Keratinocyte (primary cell): ENCODE results near the gene CHCHD1. TPM values are rescaled to one million over a fixed set of nuclear protein-coding genes. Genes with fewer than 3 reads are reported as not detected.
A peak's percentile ranks its signal among the peaks of the same experiment; 100 is the strongest.

Experiments used
- DNase-seq: peaks from one replicate; pipeline ENCODE4 v3.0.0-alpha.2; 2011; ENCODE audit warnings: low read depth, missing footprints, low spot score
- FAIRE-seq: peaks from 2 replicates; lab custom pipeline; 2011; peaks lifted over from hg19 to GRCh38; lab: Jason Lieb, UNC
- H2AFZ ChIP-seq: 2 replicates; pipeline ENCODE4 v1.6.0; 2012; ENCODE audit warnings: low read length, control low read depth, inconsistent platforms; ENCODE audit not compliant: control insufficient read depth
- H3K27ac ChIP-seq: 2 replicates; pipeline ENCODE4 v1.5.1; 2011; ENCODE audit warnings: low read length; ENCODE audit not compliant: control insufficient read depth, insufficient read depth
- H3K27me3 ChIP-seq: 3 replicates; pipeline ENCODE4 v1.6.0; 2011; ENCODE audit warnings: low read length; ENCODE audit not compliant: control insufficient read depth, insufficient read depth; ENCODE audit errors: extremely low read depth
- H3K36me3 ChIP-seq, 2 experiments: 2 replicates in 1 of 2; 3 replicates in 1 of 2; pipeline ENCODE4 v1.5.1; 2011; ENCODE audit warnings: low read length in 2 of 2, mild to moderate bottlenecking in 1 of 2; ENCODE audit not compliant: control insufficient read depth in 2 of 2, insufficient read depth in 2 of 2; ENCODE audit errors: extremely low read depth in 1 of 2
- H3K4me1 ChIP-seq: 3 replicates; pipeline ENCODE4 v1.5.1; 2011; ENCODE audit warnings: low read length; ENCODE audit not compliant: control insufficient read depth, insufficient read depth; ENCODE audit errors: extremely low read depth
- H3K4me2 ChIP-seq: 3 replicates; pipeline ENCODE4 v1.6.0; 2011; ENCODE audit warnings: low read depth, low read length; ENCODE audit not compliant: control insufficient read depth, insufficient read depth; ENCODE audit errors: extremely low read depth
- H3K4me3 ChIP-seq, 3 experiments: fragments of 200-600 bp in 1 of 3; sonication (generic) in 1 of 3; 2 replicates in 2 of 3; 3 replicates in 1 of 3; pipeline ENCODE4 v1.5.1; 2011 to 2016; ENCODE audit warnings: low read length in 3 of 3, mild to moderate bottlenecking in 3 of 3, control low read depth in 2 of 3, inconsistent platforms in 1 of 3, low read depth in 1 of 3, mixed read lengths in 1 of 3, mixed run types in 1 of 3, moderate library complexity in 1 of 3; ENCODE audit not compliant: control insufficient read depth in 2 of 3, insufficient read depth in 2 of 3; ENCODE audit errors: extremely low read depth in 1 of 3
- H3K79me2 ChIP-seq: 2 replicates; pipeline ENCODE4 v1.6.0; 2012; ENCODE audit warnings: low read length; ENCODE audit not compliant: control insufficient read depth, insufficient read depth
- H3K9ac ChIP-seq: 3 replicates; pipeline ENCODE4 v1.6.0; 2011; ENCODE audit warnings: low read length; ENCODE audit not compliant: control insufficient read depth, insufficient read depth; ENCODE audit errors: extremely low read depth
- H3K9me1 ChIP-seq: 3 replicates; pipeline ENCODE4 v1.6.0; 2011; ENCODE audit warnings: low read length; ENCODE audit not compliant: control insufficient read depth, insufficient read depth; ENCODE audit errors: extremely low read depth
- H3K9me3 ChIP-seq: 2 replicates; pipeline ENCODE4 v1.5.1; 2012; ENCODE audit warnings: low read depth, low read length; ENCODE audit not compliant: control insufficient read depth
- H4K20me1 ChIP-seq: 3 replicates; pipeline ENCODE4 v1.6.0; 2011; ENCODE audit warnings: low read length; ENCODE audit not compliant: control insufficient read depth, insufficient read depth; ENCODE audit errors: extremely low read depth
- EZH2 ChIP-seq: IDR thresholded peaks from one replicate; pipeline ENCODE4 v1.6.1; 2012; ENCODE audit warnings: inconsistent platforms, mild to moderate bottlenecking, low read length, moderate library complexity
- dilution Hi-C: fragments of 300-500 bp; cut with MboI; formaldehyde crosslinking; loops from one replicate; pipeline ENCODE4 v1.7.0; 2020; ENCODE audit warnings: low sequenced_read_pairs; ENCODE audit not compliant: extremely low pct_ligation_motif_present
- polyA plus RNA-seq, 5 experiments: library from polyadenylated mRNA; depleted of rRNA in 3 of 5; stranded (reverse) in 3 of 5; stranded (forward) in 1 of 5; unstranded in 1 of 5; fragments of >200 nt; gene quantifications; 1 replicate in 1 of 5; 2 replicates in 3 of 5; 3 replicates in 1 of 5; pipeline versions ENCODE4 v1.2.1 to v1.2.3, GENCODE V29; 2011 to 2012; ENCODE audit warnings: missing spikeins in 2 of 5, low read depth in 1 of 5, low replicate concordance in 1 of 5
- TF ChIP-seq, protein P1 (sequence below), 3 experiments: IDR thresholded peaks in 1 of 3; conservative IDR thresholded peaks in 1 of 3; optimal IDR thresholded peaks in 1 of 3; 2 replicates in 2 of 3; 3 replicates in 1 of 3; pipeline versions ENCODE3 to v1.5.1; 2011; ENCODE audit warnings: low read length in 3 of 3, mild to moderate bottlenecking in 3 of 3, moderate library complexity in 2 of 3, control low read depth in 1 of 3, inconsistent platforms in 1 of 3; ENCODE audit not compliant: insufficient read depth in 2 of 3; ENCODE audit errors: extremely low read depth in 1 of 3

CHCHD1 gene
- polyA plus RNA-seq, 1 donor (not counting 4 experiments of a cell fraction or from before 2014, with no cell fraction given): 59.8 TPM

- no peak for FAIRE-seq
- Histone ChIP-seq H3K9me3 (no peaks in the 10 kb centered on the region), H3K4me2 (no peak overlapping the region), H3K4me3 (no peak overlapping the region), H2AFZ (no peak overlapping the region), H3K27me3 (no peaks in the 10 kb centered on the region), H3K79me2 (peaks cover 12% of the 10 kb centered on the region), H3K27ac (no peak overlapping the region), H3K9ac (no peak overlapping the region), H4K20me1 (peaks cover under 1% of the 10 kb centered on the region), H3K36me3 (peaks cover 42 to 51% of the 10 kb centered on the region in 2 experiments), H3K9me1 (no peaks in the 10 kb centered on the region), H3K4me1 (peaks cover 17% of the 10 kb centered on the region)
- dilution Hi-C loops: no loop called here
- no peak for DNase-seq
- TF ChIP-seq, protein P1, sequence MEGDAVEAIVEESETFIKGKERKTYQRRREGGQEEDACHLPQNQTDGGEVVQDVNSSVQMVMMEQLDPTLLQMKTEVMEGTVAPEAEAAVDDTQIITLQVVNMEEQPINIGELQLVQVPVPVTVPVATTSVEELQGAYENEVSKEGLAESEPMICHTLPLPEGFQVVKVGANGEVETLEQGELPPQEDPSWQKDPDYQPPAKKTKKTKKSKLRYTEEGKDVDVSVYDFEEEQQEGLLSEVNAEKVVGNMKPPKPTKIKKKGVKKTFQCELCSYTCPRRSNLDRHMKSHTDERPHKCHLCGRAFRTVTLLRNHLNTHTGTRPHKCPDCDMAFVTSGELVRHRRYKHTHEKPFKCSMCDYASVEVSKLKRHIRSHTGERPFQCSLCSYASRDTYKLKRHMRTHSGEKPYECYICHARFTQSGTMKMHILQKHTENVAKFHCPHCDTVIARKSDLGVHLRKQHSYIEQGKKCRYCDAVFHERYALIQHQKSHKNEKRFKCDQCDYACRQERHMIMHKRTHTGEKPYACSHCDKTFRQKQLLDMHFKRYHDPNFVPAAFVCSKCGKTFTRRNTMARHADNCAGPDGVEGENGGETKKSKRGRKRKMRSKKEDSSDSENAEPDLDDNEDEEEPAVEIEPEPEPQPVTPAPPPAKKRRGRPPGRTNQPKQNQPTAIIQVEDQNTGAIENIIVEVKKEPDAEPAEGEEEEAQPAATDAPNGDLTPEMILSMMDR (optimal IDR thresholded peaks at IDR 0.05 in 1 of 3, IDR thresholded peaks at IDR 0.05 in 1 of 3, conservative IDR thresholded peaks at IDR 0.05 in 1 of 3; ENCODE audit: extremely low read depth in 1 of 3, insufficient read depth in 2 of 3, low read length in 3 of 3): no peak
- no peak for TF ChIP-seq EZH2
Observed at GRCh38 chr10:73769396-73769795, 12.5 kb upstream of the CHCHD1 start.

- no peak for FAIRE-seq
- peaks cover 27 to 38% of the 10 kb centered on the region in 2 experiments for H3K36me3 ChIP-seq
- dilution Hi-C loops: no loop called here
- H3K9me1 ChIP-seq: no peaks in the 10 kb centered on the region
- H3K27me3 ChIP-seq: no peaks in the 10 kb centered on the region
- peak; percentile 23 for DNase-seq
- peak overlapping the region; percentile 76 for H2AFZ ChIP-seq
- peak overlapping the region; percentile 82 for H3K4me2 ChIP-seq
- H3K9me3 ChIP-seq: no peaks in the 10 kb centered on the region
- peaks cover 34% of the 10 kb centered on the region for H3K79me2 ChIP-seq
- H3K4me3 ChIP-seq: peak overlapping the region; percentile 52 to 74 (median 73)
- TF ChIP-seq, protein P1 (optimal IDR thresholded peaks at IDR 0.05 in 1 of 3, IDR thresholded peaks at IDR 0.05 in 1 of 3, conservative IDR thresholded peaks at IDR 0.05 in 1 of 3; ENCODE audit: extremely low read depth in 1 of 3, insufficient read depth in 2 of 3, low read length in 3 of 3): no peak
- no peak for TF ChIP-seq EZH2
- H3K4me1 ChIP-seq: peaks cover 29% of the 10 kb centered on the region
- peak overlapping the region; percentile 81 for H3K9ac ChIP-seq
- H4K20me1 ChIP-seq: peaks cover 5% of the 10 kb centered on the region
- H3K27ac ChIP-seq: peak overlapping the region; percentile 68
Observed at GRCh38 chr10:73771722-73772280, 10.0 kb upstream of the CHCHD1 start.
